ENCODE data around the gene COL7A1.

COL7A1 gene

GRCh38 chr3:48597408-48597800, 2.3 kb upstream of the COL7A1 start:
- H3K4me3 ChIP-seq (ENCODE audit: low read depth, low read length): no peak overlapping the region
- no peak for TF ChIP-seq CTCF (IDR thresholded peaks at IDR 0.05; ENCODE audit: low read depth, low read length)
- no peak for DNase-seq (ENCODE audit: low read depth, low spot score)
- in situ Hi-C loops (cut with HindIII; ENCODE audit: low sequenced_read_pairs): no loop called here

- no peak overlapping the region for H3K4me3 ChIP-seq (ENCODE audit: low read depth, low read length)
- in situ Hi-C loops (cut with HindIII; ENCODE audit: low sequenced_read_pairs): no loop called here
- DNase-seq (ENCODE audit: low read depth, low spot score): no peak
- no peak for TF ChIP-seq CTCF (IDR thresholded peaks at IDR 0.05; ENCODE audit: low read depth, low read length)
These were observed 1.7 kb upstream of the COL7A1 start for GRCh38 chr3:48596676-48597407.

- in situ Hi-C loops (cut with HindIII; ENCODE audit: low sequenced_read_pairs): no loop called here
- H3K4me3 ChIP-seq (ENCODE audit: low read depth, low read length): no peak overlapping the region
- no peak for TF ChIP-seq CTCF (IDR thresholded peaks at IDR 0.05; ENCODE audit: low read depth, low read length)
- no peak for DNase-seq (ENCODE audit: low read depth, low spot score)
These were observed 1.0 kb upstream of the COL7A1 start for GRCh38 chr3:48596157-48596556.

- H3K4me3 ChIP-seq (ENCODE audit: low read depth, low read length): peak overlapping the region; percentile 48
- TF ChIP-seq CTCF (IDR thresholded peaks at IDR 0.05; ENCODE audit: low read depth, low read length): no peak
- in situ Hi-C loops (cut with HindIII; ENCODE audit: low sequenced_read_pairs): no loop called here
- peak; percentile 92 for DNase-seq (ENCODE audit: low read depth, low spot score)
These were observed 495 bp upstream of the COL7A1 start for GRCh38 chr3:48595526-48596121.

- peak overlapping the region; percentile 48 for H3K4me3 ChIP-seq (ENCODE audit: low read depth, low read length)
- DNase-seq (ENCODE audit: low read depth, low spot score): no peak
- in situ Hi-C loops (cut with HindIII; ENCODE audit: low sequenced_read_pairs): no loop called here
- TF ChIP-seq CTCF (IDR thresholded peaks at IDR 0.05; ENCODE audit: low read depth, low read length): no peak
These were observed 596 bp downstream of the COL7A1 start for GRCh38 chr3:48594417-48595049.

- no peak for DNase-seq (ENCODE audit: low read depth, low spot score)
- H3K4me3 ChIP-seq (ENCODE audit: low read depth, low read length): peak overlapping the region; percentile 48
- in situ Hi-C loops (cut with HindIII; ENCODE audit: low sequenced_read_pairs): no loop called here
- TF ChIP-seq CTCF (IDR thresholded peaks at IDR 0.05; ENCODE audit: low read depth, low read length): no peak
These were observed 1.8 kb downstream of the COL7A1 start for GRCh38 chr3:48593337-48593736.
